SH-SY5Y (cell line): ENCODE results near the gene OSBPL2.

Experiments used
- GATA2 ChIP-seq: IDR thresholded peaks from 2 replicates; pipeline ENCODE4 v1.6.1; 2011; ENCODE audit warnings: mild to moderate bottlenecking, low read depth, low read length
- GATA3 ChIP-seq: IDR thresholded peaks from 2 replicates; pipeline ENCODE4 v1.6.1; 2011; ENCODE audit warnings: low read depth, mild to moderate bottlenecking, low read length, moderate library complexity

The OSBPL2 gene

GRCh38 chr20:62311150-62311549 lies 72.8 kb downstream of the OSBPL2 start:
- TF ChIP-seq GATA2 (no peak), GATA3 (no peak)

- TF ChIP-seq GATA3, result no peak
Observed at GRCh38 chr20:62311832-62312661, 73.7 kb downstream of the OSBPL2 start.

GRCh38 chr20:62312662-62312977 lies 74.3 kb downstream of the OSBPL2 start:
- no peak for TF ChIP-seq GATA3
- no peak for TF ChIP-seq GATA2

GRCh38 chr20:62313021-62313420 lies 74.7 kb downstream of the OSBPL2 start:
- TF ChIP-seq GATA2, result no peak
- TF ChIP-seq GATA3, result no peak

GRCh38 chr20:62313460-62314338 lies 75.4 kb downstream of the OSBPL2 start:
- TF ChIP-seq GATA3, result no peak
- TF ChIP-seq GATA2, result no peak

- TF ChIP-seq GATA3, result no peak
- TF ChIP-seq GATA2, result no peak
Observed at GRCh38 chr20:62314339-62314638, 76.0 kb downstream of the OSBPL2 start.

- TF ChIP-seq GATA2, result no peak
- no peak for TF ChIP-seq GATA3
Observed at GRCh38 chr20:62314711-62315302, 76.5 kb downstream of the OSBPL2 start.

- TF ChIP-seq GATA2, result no peak
- no peak for TF ChIP-seq GATA3
Observed at GRCh38 chr20:62315773-62316172, 77.5 kb downstream of the OSBPL2 start.

- TF ChIP-seq GATA3 (no peak), GATA2 (no peak)
Observed at GRCh38 chr20:62316331-62317166, 78.2 kb downstream of the OSBPL2 start.

GRCh38 chr20:62317167-62317655 lies 78.9 kb downstream of the OSBPL2 start:
- TF ChIP-seq GATA3, result no peak
- TF ChIP-seq GATA2, result no peak

- TF ChIP-seq GATA3, result no peak
- no peak for TF ChIP-seq GATA2
Observed at GRCh38 chr20:62318400-62319345, 80.4 kb downstream of the OSBPL2 start.

- TF ChIP-seq GATA3 (no peak), GATA2 (no peak)
Observed at GRCh38 chr20:62319346-62319909, 81.1 kb downstream of the OSBPL2 start.
